BLaER1 (cell line): ENCODE measurements around the gene ITGA8.
A peak's percentile ranks its signal among the peaks of the same experiment; 100 is the strongest.
"Not testable (repeated sequence)": the region's sequence is repeated elsewhere in the genome, so short reads cannot be mapped to it uniquely, and the experiment has no call there.

Source experiments
- H3K27ac ChIP-seq: shearing (Covaris generic); formaldehyde crosslinking; 2 replicates; pipeline ENCODE4 v1.8.1; 2022
- H3K27me3 ChIP-seq: shearing (Covaris generic); formaldehyde crosslinking; 2 replicates; pipeline ENCODE4 v1.8.1; 2022
- H3K36me3 ChIP-seq: shearing (Covaris generic); formaldehyde crosslinking; 2 replicates; pipeline ENCODE4 v1.8.1; 2022
- H3K4me1 ChIP-seq: shearing (Covaris generic); formaldehyde crosslinking; 2 replicates; pipeline ENCODE4 v1.8.1; 2022
- H3K4me2 ChIP-seq: shearing (Covaris generic); formaldehyde crosslinking; 2 replicates; pipeline ENCODE4 v1.8.1; 2022
- H3K4me3 ChIP-seq: shearing (Covaris generic); formaldehyde crosslinking; 2 replicates; pipeline ENCODE4 v1.8.1; 2022
- H3K9ac ChIP-seq: shearing (Covaris generic); formaldehyde crosslinking; 2 replicates; pipeline ENCODE4 v1.8.1; 2022
- H3K9me3 ChIP-seq: shearing (Covaris generic); formaldehyde crosslinking; 2 replicates; pipeline ENCODE4 v1.8.1; 2022
- H4K20me1 ChIP-seq: shearing (Covaris generic); formaldehyde crosslinking; 2 replicates; pipeline ENCODE4 v1.8.1; 2022
- Cebpa-rat ChIP-seq: shearing (Covaris generic); IDR thresholded peaks from 2 replicates; pipeline ENCODE4 v1.8.1; 2022

Gene ITGA8

DNA sequence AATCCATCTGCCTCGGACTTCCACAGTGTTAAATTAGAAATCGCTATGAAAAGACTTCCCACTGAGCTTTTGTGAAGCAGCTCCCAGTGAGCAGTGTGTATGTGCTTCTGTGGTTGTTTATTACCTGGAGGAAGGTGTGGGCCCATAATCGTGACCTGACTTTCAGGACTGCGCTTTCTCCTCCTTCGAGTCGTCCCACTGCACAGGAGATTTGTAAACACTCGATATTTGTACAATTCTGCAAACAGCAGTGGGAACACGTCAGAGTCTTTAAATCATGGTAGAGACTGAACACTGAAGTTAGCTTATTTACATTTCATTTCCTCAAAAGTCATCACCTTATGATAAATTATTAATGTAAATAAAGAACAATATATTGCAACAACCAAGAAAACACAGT is 171.4 kb downstream of the ITGA8 start:
- Histone ChIP-seq H3K27ac (no peak overlapping the region), H3K36me3 (peaks cover 98% of the 10 kb centered on the region), H3K27me3 (no peaks in the 10 kb centered on the region), H3K4me1 (no peaks in the 10 kb centered on the region), H3K9me3 (peaks cover 82% of the 10 kb centered on the region), H3K4me2 (no peak overlapping the region), H4K20me1 (no peaks in the 10 kb centered on the region), H3K4me3 (no peak overlapping the region), H3K9ac (no peak overlapping the region)
- TF ChIP-seq Cebpa-rat, result no peak

DNA sequence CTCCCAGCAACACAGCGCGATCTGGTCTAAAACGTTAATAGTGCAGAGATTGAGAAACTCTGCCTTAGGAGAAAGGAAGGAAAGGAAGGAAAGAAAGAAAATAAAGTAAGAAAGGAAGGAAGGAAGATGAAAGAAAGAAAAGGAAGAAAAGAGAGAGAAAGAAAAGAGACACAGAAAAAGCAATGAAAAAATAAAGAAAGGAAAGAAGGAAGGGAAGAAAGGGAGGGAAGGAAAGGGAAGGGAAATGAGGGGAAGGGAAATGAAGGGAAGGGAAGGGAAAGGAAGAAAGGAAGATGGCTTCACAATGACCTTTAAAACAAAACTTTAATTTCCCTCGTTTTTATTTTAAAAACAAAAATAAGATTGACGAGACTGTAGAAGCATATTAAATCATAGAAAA is 173.1 kb downstream of the ITGA8 start:
- Histone ChIP-seq H3K36me3 (peaks cover 96% of the 10 kb centered on the region), H3K9me3 (peaks cover 77% of the 10 kb centered on the region), H3K27me3 (no peaks in the 10 kb centered on the region), H3K9ac (no peak overlapping the region), H4K20me1 (no peaks in the 10 kb centered on the region), H3K4me1 (no peaks in the 10 kb centered on the region), H3K4me2 (no peak overlapping the region), H3K4me3 (no peak overlapping the region), H3K27ac (no peak overlapping the region)
- TF ChIP-seq Cebpa-rat, result no peak

DNA sequence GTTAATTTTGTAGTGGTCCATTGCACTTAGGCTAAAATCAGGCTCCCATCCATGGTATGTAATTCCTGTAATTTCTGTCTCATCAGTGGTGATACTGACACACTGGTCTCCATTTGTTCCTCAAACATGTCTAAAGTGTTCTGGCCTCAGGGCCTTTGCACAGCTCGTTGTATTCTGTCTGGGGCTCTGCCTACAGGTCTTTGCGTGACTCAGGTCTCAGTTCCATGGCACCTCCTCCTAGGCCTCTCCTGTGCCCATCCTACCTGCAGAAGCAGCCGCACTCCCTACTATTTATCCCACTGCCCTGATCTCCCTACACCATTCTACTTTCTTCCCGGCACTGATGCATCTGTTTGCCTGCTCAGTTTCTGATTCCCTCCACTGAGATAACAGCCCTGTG is 173.8 kb downstream of the ITGA8 start:
- Histone ChIP-seq H3K9ac (no peak overlapping the region), H3K4me3 (0 out of 2 replicates have a peak overlapping the region, but pooled peaks have one; percentile 1), H3K27ac (no peak overlapping the region), H3K36me3 (peaks cover 96% of the 10 kb centered on the region), H3K27me3 (no peaks in the 10 kb centered on the region), H3K9me3 (peaks cover 77% of the 10 kb centered on the region), H3K4me2 (no peak overlapping the region), H4K20me1 (no peaks in the 10 kb centered on the region), H3K4me1 (no peaks in the 10 kb centered on the region)
- no peak for TF ChIP-seq Cebpa-rat

DNA sequence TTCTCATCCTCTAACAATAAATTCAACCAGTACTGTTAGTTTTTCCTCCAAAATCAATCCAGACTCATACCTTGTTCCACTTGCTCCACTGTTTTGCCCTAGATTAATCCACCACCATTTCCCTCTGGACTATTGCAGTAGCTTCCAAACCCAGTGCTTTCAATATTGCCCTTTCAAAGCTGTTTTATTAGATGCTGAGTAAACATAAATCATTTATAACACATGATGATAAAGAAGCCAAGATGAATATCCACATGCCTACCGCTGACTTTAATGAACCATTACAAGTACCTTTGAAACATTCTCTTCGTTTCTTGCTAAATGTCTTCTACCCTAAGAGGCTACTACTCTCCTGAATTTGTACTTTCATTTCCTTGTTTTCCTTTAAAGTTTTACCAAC is 174.5 kb downstream of the ITGA8 start:
- H3K27ac ChIP-seq, result no peak overlapping the region
- H3K9ac ChIP-seq, result no peak overlapping the region
- peaks cover 77% of the 10 kb centered on the region for H3K9me3 ChIP-seq
- no peak overlapping the region for H3K4me3 ChIP-seq
- H4K20me1 ChIP-seq, result no peaks in the 10 kb centered on the region
- H3K4me2 ChIP-seq, result no peak overlapping the region
- H3K36me3 ChIP-seq, result peaks cover 96% of the 10 kb centered on the region
- no peaks in the 10 kb centered on the region for H3K27me3 ChIP-seq
- TF ChIP-seq Cebpa-rat, result no peak
- no peaks in the 10 kb centered on the region for H3K4me1 ChIP-seq

DNA sequence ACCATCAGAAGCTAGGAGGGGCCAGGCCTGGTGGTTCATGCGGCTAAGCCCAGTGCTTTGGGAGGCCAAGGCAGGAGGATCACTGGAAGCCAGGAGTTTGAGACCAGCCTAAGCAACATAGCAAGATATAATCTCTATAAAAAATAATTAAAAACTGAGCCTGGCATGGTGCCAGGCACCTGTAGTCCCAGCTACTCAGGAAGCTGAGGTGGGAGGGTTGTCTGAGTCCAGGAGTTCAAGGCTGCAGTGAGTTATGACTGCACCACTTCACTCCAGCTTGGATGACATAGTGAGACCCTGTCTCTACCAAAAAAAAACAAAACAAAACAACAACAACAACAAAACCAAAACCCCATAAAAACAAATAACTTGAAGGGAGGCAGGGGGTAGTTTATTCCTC is 175.7 kb downstream of the ITGA8 start:
- Histone ChIP-seq H3K9ac (no peak overlapping the region), H3K4me3 (no peak overlapping the region), H3K27ac (no peak overlapping the region), H4K20me1 (no peaks in the 10 kb centered on the region), H3K9me3 (peaks cover 79% of the 10 kb centered on the region), H3K27me3 (no peaks in the 10 kb centered on the region), H3K4me1 (no peaks in the 10 kb centered on the region), H3K36me3 (peaks cover 96% of the 10 kb centered on the region), H3K4me2 (no peak overlapping the region)
- TF ChIP-seq Cebpa-rat, result no peak

DNA sequence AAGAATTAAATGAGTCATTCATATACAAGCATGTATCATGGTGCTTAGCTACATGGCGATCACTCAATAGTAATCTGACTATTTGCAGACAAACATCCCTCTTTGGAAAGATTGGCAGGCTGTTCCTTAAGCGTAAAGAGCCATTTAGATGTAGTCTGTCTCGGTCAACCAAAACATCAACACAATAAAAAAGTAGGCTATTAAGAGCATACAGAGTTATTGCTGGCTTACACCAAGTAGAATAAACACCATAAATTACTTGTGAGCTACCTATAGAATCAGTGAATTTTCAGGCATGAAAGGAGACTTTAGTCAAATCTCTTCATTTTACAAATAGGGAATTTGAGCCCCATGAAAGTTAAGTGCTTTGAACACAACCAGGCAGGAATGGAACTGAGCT is 176.9 kb downstream of the ITGA8 start:
- Histone ChIP-seq H4K20me1 (no peaks in the 10 kb centered on the region), H3K9ac (no peak overlapping the region), H3K4me2 (no peak overlapping the region), H3K27ac (no peak overlapping the region), H3K4me3 (no peak overlapping the region), H3K4me1 (no peaks in the 10 kb centered on the region), H3K9me3 (peaks cover 80% of the 10 kb centered on the region), H3K36me3 (peaks cover 92% of the 10 kb centered on the region), H3K27me3 (no peaks in the 10 kb centered on the region)
- no peak for TF ChIP-seq Cebpa-rat

DNA sequence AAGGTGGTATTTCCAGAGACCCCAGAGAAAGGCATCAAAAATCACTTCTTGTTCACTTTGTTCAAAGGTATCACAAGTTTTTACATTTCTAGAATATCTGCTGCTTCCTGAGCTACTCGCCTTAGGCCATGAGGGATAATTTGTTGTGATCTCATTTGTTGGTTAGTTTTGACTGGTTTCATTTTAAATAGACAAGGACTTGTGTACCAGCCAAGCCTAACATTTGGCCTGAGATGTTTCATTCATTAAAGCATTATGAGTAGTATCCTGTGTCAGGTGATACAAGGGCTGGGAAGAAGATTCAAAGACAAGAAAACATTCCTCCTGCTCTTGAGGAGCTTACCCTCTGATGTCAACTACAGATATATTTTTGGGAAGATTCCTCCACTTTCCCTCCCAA is 178.3 kb downstream of the ITGA8 start:
- Histone ChIP-seq H3K9ac (no peak overlapping the region), H3K27ac (no peak overlapping the region), H3K36me3 (peaks cover 94% of the 10 kb centered on the region), H3K4me1 (0 out of 2 replicates have a peak, but pooled peaks cover 2% of the 10 kb centered on the region), H3K27me3 (no peaks in the 10 kb centered on the region), H3K4me3 (no peak overlapping the region), H3K4me2 (no peak overlapping the region), H3K9me3 (peaks cover 84% of the 10 kb centered on the region), H4K20me1 (no peaks in the 10 kb centered on the region)
- TF ChIP-seq Cebpa-rat, result no peak

DNA sequence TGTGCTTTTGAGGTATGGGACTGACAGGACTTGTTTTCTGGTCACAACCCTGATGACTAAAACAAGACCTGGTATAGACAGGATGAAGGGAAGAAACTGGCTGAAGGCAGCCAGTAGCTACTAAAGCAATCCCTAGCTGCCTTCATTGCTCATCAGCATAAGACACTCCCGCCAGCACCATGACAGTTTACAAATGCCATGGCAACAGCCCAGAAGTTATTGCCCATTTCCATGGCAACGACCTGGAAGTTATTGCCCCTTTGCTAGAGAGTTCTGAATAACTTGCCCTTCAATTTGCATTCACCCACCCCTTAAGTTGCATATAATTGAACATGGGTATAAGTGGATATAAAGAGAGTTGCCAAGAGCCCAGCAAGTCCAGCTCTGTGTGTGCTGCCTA is 179.0 kb downstream of the ITGA8 start:
- H3K27me3 ChIP-seq, result no peaks in the 10 kb centered on the region
- H3K9me3 ChIP-seq, result peaks cover 84% of the 10 kb centered on the region
- 0 out of 2 replicates have a peak, but pooled peaks cover 8% of the 10 kb centered on the region for H3K4me1 ChIP-seq
- no peak for TF ChIP-seq Cebpa-rat
- no peak overlapping the region for H3K9ac ChIP-seq
- no peak overlapping the region for H3K4me3 ChIP-seq
- no peak overlapping the region for H3K4me2 ChIP-seq
- no peak overlapping the region for H3K27ac ChIP-seq
- H3K36me3 ChIP-seq, result peaks cover 94% of the 10 kb centered on the region
- no peaks in the 10 kb centered on the region for H4K20me1 ChIP-seq

DNA sequence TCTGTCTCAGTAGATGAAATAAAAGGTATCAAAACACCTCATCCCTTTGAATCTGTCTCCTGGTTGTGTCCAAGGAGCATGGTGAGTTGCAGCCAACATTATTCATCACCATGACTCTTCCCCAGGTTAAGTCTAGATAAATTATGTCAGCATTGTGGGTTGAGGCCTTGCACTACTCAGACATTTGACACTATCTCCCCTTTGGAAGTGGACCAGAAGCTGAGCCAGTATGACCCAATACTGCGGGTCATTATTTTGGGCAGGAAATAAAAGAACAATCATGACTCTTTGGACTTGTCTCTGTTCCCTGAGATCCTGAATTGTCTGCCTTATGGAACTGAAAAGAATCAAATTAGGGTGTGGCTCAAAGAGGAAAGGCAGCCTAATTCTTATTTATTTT is 180.5 kb downstream of the ITGA8 start:
- H3K27me3 ChIP-seq, result no peaks in the 10 kb centered on the region
- H4K20me1 ChIP-seq, result no peaks in the 10 kb centered on the region
- H3K9ac ChIP-seq, result no peak overlapping the region
- TF ChIP-seq Cebpa-rat, result no peak
- H3K27ac ChIP-seq, result no peak overlapping the region
- H3K4me1 ChIP-seq, result peaks cover 17% of the 10 kb centered on the region
- no peak overlapping the region for H3K4me3 ChIP-seq
- peaks cover 93% of the 10 kb centered on the region for H3K36me3 ChIP-seq
- no peak overlapping the region for H3K4me2 ChIP-seq
- peaks cover 83% of the 10 kb centered on the region for H3K9me3 ChIP-seq

DNA sequence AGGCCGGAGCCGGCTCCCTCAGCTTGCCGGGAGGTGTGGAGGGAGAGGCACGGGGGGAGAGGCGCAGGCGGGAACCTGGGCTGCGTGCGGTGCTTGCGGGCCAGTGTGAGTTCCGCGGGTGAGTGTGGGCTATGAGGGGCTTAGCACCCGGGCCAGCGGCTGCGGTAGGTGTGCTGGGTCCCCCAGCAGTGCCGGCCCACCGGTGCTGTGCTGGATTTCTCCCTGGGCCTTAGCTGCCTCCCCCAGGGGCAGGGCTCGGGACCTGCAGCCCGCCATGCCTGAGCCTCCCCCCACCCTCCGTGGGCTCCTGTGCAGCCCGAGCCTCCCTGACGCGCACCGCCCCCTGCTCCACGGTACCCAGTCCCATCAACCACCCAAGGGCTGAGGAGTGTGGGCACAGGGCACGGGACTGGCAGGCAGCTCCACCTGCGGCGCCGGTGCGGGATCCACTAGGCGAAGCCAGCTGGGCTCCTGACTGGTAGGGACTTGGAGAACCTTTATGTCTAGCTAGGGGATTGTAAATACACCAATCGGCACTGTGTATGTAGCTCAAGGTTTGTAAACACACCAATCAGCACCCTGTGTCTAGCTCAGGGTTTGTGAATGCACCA is 184.7 kb downstream of the ITGA8 start:
- H4K20me1 ChIP-seq, H3K4me3 ChIP-seq, H3K9ac ChIP-seq, H3K27me3 ChIP-seq: not testable (repeated sequence)
- Histone ChIP-seq H3K4me2 (peak overlapping the region; percentile 54), H3K9me3 (peaks cover 53% of the 10 kb centered on the region), H3K4me1 (peaks cover 43% of the 10 kb centered on the region), H3K27ac (peak overlapping the region; percentile 64), H3K36me3 (peaks cover 62% of the 10 kb centered on the region)
